Keratinocyte (primary cell): Measurements from ENCODE around the gene NPAS3. TPM values are rescaled to one million over a fixed set of nuclear protein-coding genes. Genes with fewer than 3 reads are reported as not detected.

Experiments
- DNase-seq: peaks from one replicate; pipeline ENCODE4 v3.0.0-alpha.2; 2011; ENCODE audit warnings: low read depth, missing footprints, low spot score
- FAIRE-seq: peaks from 2 replicates; lab custom pipeline; 2011; peaks lifted over from hg19 to GRCh38; lab: Jason Lieb, UNC
- H2AFZ ChIP-seq: 2 replicates; pipeline ENCODE4 v1.6.0; 2012; ENCODE audit warnings: low read length, control low read depth, inconsistent platforms; ENCODE audit not compliant: control insufficient read depth
- H3K27ac ChIP-seq: 2 replicates; pipeline ENCODE4 v1.5.1; 2011; ENCODE audit warnings: low read length; ENCODE audit not compliant: control insufficient read depth, insufficient read depth
- H3K27me3 ChIP-seq: 3 replicates; pipeline ENCODE4 v1.6.0; 2011; ENCODE audit warnings: low read length; ENCODE audit not compliant: control insufficient read depth, insufficient read depth; ENCODE audit errors: extremely low read depth
- H3K36me3 ChIP-seq, 2 experiments: 2 replicates in 1 of 2; 3 replicates in 1 of 2; pipeline ENCODE4 v1.5.1; 2011; ENCODE audit warnings: low read length in 2 of 2, mild to moderate bottlenecking in 1 of 2; ENCODE audit not compliant: control insufficient read depth in 2 of 2, insufficient read depth in 2 of 2; ENCODE audit errors: extremely low read depth in 1 of 2
- H3K4me1 ChIP-seq: 3 replicates; pipeline ENCODE4 v1.5.1; 2011; ENCODE audit warnings: low read length; ENCODE audit not compliant: control insufficient read depth, insufficient read depth; ENCODE audit errors: extremely low read depth
- H3K4me2 ChIP-seq: 3 replicates; pipeline ENCODE4 v1.6.0; 2011; ENCODE audit warnings: low read depth, low read length; ENCODE audit not compliant: control insufficient read depth, insufficient read depth; ENCODE audit errors: extremely low read depth
- H3K4me3 ChIP-seq, 3 experiments: fragments of 200-600 bp in 1 of 3; sonication (generic) in 1 of 3; 2 replicates in 2 of 3; 3 replicates in 1 of 3; pipeline ENCODE4 v1.5.1; 2011 to 2016; ENCODE audit warnings: low read length in 3 of 3, mild to moderate bottlenecking in 3 of 3, control low read depth in 2 of 3, inconsistent platforms in 1 of 3, low read depth in 1 of 3, mixed read lengths in 1 of 3, mixed run types in 1 of 3, moderate library complexity in 1 of 3; ENCODE audit not compliant: control insufficient read depth in 2 of 3, insufficient read depth in 2 of 3; ENCODE audit errors: extremely low read depth in 1 of 3
- H3K79me2 ChIP-seq: 2 replicates; pipeline ENCODE4 v1.6.0; 2012; ENCODE audit warnings: low read length; ENCODE audit not compliant: control insufficient read depth, insufficient read depth
- H3K9ac ChIP-seq: 3 replicates; pipeline ENCODE4 v1.6.0; 2011; ENCODE audit warnings: low read length; ENCODE audit not compliant: control insufficient read depth, insufficient read depth; ENCODE audit errors: extremely low read depth
- H3K9me1 ChIP-seq: 3 replicates; pipeline ENCODE4 v1.6.0; 2011; ENCODE audit warnings: low read length; ENCODE audit not compliant: control insufficient read depth, insufficient read depth; ENCODE audit errors: extremely low read depth
- H3K9me3 ChIP-seq: 2 replicates; pipeline ENCODE4 v1.5.1; 2012; ENCODE audit warnings: low read depth, low read length; ENCODE audit not compliant: control insufficient read depth
- H4K20me1 ChIP-seq: 3 replicates; pipeline ENCODE4 v1.6.0; 2011; ENCODE audit warnings: low read length; ENCODE audit not compliant: control insufficient read depth, insufficient read depth; ENCODE audit errors: extremely low read depth
- EZH2 ChIP-seq: IDR thresholded peaks from one replicate; pipeline ENCODE4 v1.6.1; 2012; ENCODE audit warnings: inconsistent platforms, mild to moderate bottlenecking, low read length, moderate library complexity
- dilution Hi-C: fragments of 300-500 bp; cut with MboI; formaldehyde crosslinking; loops from one replicate; pipeline ENCODE4 v1.7.0; 2020; ENCODE audit warnings: low sequenced_read_pairs; ENCODE audit not compliant: extremely low pct_ligation_motif_present
- polyA plus RNA-seq, 5 experiments: library from polyadenylated mRNA; depleted of rRNA in 3 of 5; stranded (reverse) in 3 of 5; stranded (forward) in 1 of 5; unstranded in 1 of 5; fragments of >200 nt; gene quantifications; 1 replicate in 1 of 5; 2 replicates in 3 of 5; 3 replicates in 1 of 5; pipeline versions ENCODE4 v1.2.1 to v1.2.3, GENCODE V29; 2011 to 2012; ENCODE audit warnings: missing spikeins in 2 of 5, low read depth in 1 of 5, low replicate concordance in 1 of 5
- TF ChIP-seq, protein P1 (sequence below), 3 experiments: IDR thresholded peaks in 1 of 3; conservative IDR thresholded peaks in 1 of 3; optimal IDR thresholded peaks in 1 of 3; 2 replicates in 2 of 3; 3 replicates in 1 of 3; pipeline versions ENCODE3 to v1.5.1; 2011; ENCODE audit warnings: low read length in 3 of 3, mild to moderate bottlenecking in 3 of 3, moderate library complexity in 2 of 3, control low read depth in 1 of 3, inconsistent platforms in 1 of 3; ENCODE audit not compliant: insufficient read depth in 2 of 3; ENCODE audit errors: extremely low read depth in 1 of 3

NPAS3 gene
- polyA plus RNA-seq, 1 donor (not counting 4 experiments of a cell fraction or from before 2014, with no cell fraction given): 0.07 TPM

DNA sequence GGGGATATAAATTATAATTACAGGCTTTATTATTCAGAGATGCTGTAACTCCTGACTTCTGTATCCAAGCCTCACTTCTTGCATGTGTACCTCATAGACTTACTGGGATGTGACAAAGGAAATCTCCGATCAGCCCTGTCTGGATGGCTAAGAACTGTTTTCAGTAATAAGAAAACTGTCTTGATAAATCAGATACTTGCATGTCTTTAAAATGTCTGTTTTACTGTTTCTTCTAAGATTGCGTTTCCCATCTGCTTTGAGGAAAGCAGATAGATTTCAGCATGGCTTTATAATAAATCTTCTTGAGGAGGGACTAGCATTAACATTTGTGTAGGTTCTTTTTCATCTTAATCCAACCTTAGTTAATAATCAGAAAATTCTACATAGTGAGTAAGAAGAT lies 616.3 kb downstream of the NPAS3 start:
- FAIRE-seq (no peak), DNase-seq (no peak)
- no peaks in the 10 kb centered on the region for H3K79me2 ChIP-seq
- H3K27me3 ChIP-seq: no peaks in the 10 kb centered on the region
- H3K9me3 ChIP-seq: no peaks in the 10 kb centered on the region
- no peak for TF ChIP-seq EZH2
- TF ChIP-seq, protein P1, sequence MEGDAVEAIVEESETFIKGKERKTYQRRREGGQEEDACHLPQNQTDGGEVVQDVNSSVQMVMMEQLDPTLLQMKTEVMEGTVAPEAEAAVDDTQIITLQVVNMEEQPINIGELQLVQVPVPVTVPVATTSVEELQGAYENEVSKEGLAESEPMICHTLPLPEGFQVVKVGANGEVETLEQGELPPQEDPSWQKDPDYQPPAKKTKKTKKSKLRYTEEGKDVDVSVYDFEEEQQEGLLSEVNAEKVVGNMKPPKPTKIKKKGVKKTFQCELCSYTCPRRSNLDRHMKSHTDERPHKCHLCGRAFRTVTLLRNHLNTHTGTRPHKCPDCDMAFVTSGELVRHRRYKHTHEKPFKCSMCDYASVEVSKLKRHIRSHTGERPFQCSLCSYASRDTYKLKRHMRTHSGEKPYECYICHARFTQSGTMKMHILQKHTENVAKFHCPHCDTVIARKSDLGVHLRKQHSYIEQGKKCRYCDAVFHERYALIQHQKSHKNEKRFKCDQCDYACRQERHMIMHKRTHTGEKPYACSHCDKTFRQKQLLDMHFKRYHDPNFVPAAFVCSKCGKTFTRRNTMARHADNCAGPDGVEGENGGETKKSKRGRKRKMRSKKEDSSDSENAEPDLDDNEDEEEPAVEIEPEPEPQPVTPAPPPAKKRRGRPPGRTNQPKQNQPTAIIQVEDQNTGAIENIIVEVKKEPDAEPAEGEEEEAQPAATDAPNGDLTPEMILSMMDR (optimal IDR thresholded peaks at IDR 0.05 in 1 of 3, IDR thresholded peaks at IDR 0.05 in 1 of 3, conservative IDR thresholded peaks at IDR 0.05 in 1 of 3; ENCODE audit: extremely low read depth in 1 of 3, insufficient read depth in 2 of 3, low read length in 3 of 3): no peak
- H3K4me2 ChIP-seq: no peak overlapping the region
- no peaks in the 10 kb centered on the region for H3K36me3 ChIP-seq
- no peaks in the 10 kb centered on the region for H4K20me1 ChIP-seq
- H3K27ac ChIP-seq: no peak overlapping the region
- dilution Hi-C loops: no loop called here
- no peak overlapping the region for H3K9ac ChIP-seq
- no peak overlapping the region for H3K4me3 ChIP-seq
- H3K4me1 ChIP-seq: peaks cover 4% of the 10 kb centered on the region
- no peak overlapping the region for H2AFZ ChIP-seq
- no peaks in the 10 kb centered on the region for H3K9me1 ChIP-seq

DNA sequence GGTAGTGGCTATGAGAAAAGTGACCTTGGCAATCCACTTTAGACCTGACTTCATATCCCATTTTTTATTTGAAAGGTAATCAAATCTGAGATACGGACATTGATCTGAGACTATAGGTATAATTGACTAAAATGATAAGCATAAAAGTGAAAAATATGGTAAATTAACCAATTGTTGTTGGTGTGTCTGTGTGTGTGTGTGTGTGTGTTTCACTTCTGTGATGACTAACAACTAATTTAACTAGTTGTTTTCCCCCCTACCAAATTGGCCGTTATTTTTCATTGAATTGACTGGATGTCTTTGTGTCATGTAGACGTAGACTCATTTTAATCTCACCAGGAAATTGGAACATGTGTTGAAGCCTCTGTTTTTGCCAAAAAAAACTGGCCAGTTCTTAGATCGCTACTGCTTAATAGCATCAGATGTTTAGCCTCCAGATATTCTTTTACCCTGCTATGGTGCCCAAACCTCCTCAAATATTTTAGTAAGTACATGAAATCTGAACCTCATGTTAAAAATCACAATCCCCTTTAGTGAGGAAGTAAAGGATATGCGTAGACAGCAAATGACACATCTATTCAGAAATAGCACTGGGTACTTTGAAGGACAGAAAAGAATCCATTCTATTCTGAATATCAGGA lies 617.2 kb downstream of the NPAS3 start:
- H3K9ac ChIP-seq: no peak overlapping the region
- peaks cover 4% of the 10 kb centered on the region for H3K4me1 ChIP-seq
- H3K4me3 ChIP-seq: no peak overlapping the region
- no peak for FAIRE-seq
- dilution Hi-C loops: no loop called here
- no peaks in the 10 kb centered on the region for H3K36me3 ChIP-seq
- H3K9me3 ChIP-seq: no peaks in the 10 kb centered on the region
- no peak for DNase-seq
- H2AFZ ChIP-seq: no peak overlapping the region
- H3K79me2 ChIP-seq: no peaks in the 10 kb centered on the region
- no peak overlapping the region for H3K4me2 ChIP-seq
- no peaks in the 10 kb centered on the region for H3K9me1 ChIP-seq
- no peaks in the 10 kb centered on the region for H4K20me1 ChIP-seq
- no peak overlapping the region for H3K27ac ChIP-seq
- H3K27me3 ChIP-seq: no peaks in the 10 kb centered on the region
- no peak for TF ChIP-seq EZH2
- TF ChIP-seq, protein P1 (optimal IDR thresholded peaks at IDR 0.05 in 1 of 3, IDR thresholded peaks at IDR 0.05 in 1 of 3, conservative IDR thresholded peaks at IDR 0.05 in 1 of 3; ENCODE audit: extremely low read depth in 1 of 3, insufficient read depth in 2 of 3, low read length in 3 of 3): no peak
